HTERT RPE-1 (cell line): Measurements from ENCODE around the gene STIL.
"Not testable (repeated sequence)": the region's sequence is repeated elsewhere in the genome, so short reads cannot be mapped to it uniquely, and the experiment has no call there.

Experiments
- in situ Hi-C: fragments of 300-500 bp; cut with MboI; formaldehyde crosslinking; loops from 4 replicates; pipeline ENCODE4 v1.14.3; 2020; ENCODE audit warnings: low sequenced_read_pairs

Gene STIL

GRCh38 chr1:47313915-47314664 is at the start of gene STIL:
Gene STIL, minus strand, starts transcription at chr1:47314147. Its CDS starts 3,828 bp downstream, at chr1:47310319.
- in situ Hi-C loops: no loop called here

GRCh38 chr1:47362828-47363227 is 48.9 kb upstream of the STIL start:
- in situ Hi-C loops: no loop called here

GRCh38 chr1:47361380-47361779 is 47.4 kb upstream of the STIL start:
- in situ Hi-C loops: no loop called here

- in situ Hi-C loops: no loop called here
Observed at GRCh38 chr1:47351305-47351704, 37.4 kb upstream of the STIL start.

- in situ Hi-C loops: no loop called here
Observed at GRCh38 chr1:47348246-47348645, 34.3 kb upstream of the STIL start.

GRCh38 chr1:47347735-47348134 is 33.8 kb upstream of the STIL start:
- in situ Hi-C loops: no loop called here

GRCh38 chr1:47346979-47347378 is 33.0 kb upstream of the STIL start:
- in situ Hi-C loops: not testable (repeated sequence)

GRCh38 chr1:47340227-47340626 is 26.3 kb upstream of the STIL start:
- in situ Hi-C loops: no loop called here

- in situ Hi-C loops: no loop called here
Observed at GRCh38 chr1:47338249-47339077, 24.5 kb upstream of the STIL start.

- in situ Hi-C loops: no loop called here
Observed at GRCh38 chr1:47337350-47337749, 23.4 kb upstream of the STIL start.

- in situ Hi-C loops: no loop called here
Observed at GRCh38 chr1:47334765-47335435, 21.0 kb upstream of the STIL start.

GRCh38 chr1:47333922-47334764 is 20.2 kb upstream of the STIL start:
- in situ Hi-C loops: no loop called here

- in situ Hi-C loops: no loop called here
Observed at GRCh38 chr1:47333578-47333921, 19.6 kb upstream of the STIL start, which contains the start of gene CMPK1. Gene CMPK1, plus strand, starts transcription at chr1:47333790. Its CDS starts 156 bp downstream, at chr1:47333946.

- in situ Hi-C loops: no loop called here
Observed at GRCh38 chr1:47332779-47333577, 19.0 kb upstream of the STIL start.

- in situ Hi-C loops: no loop called here
Observed at GRCh38 chr1:47331875-47332274, 17.9 kb upstream of the STIL start.

GRCh38 chr1:47330212-47330611 is 16.3 kb upstream of the STIL start:
- in situ Hi-C loops: no loop called here

- in situ Hi-C loops: no loop called here
Observed at GRCh38 chr1:47328992-47329391, 15.0 kb upstream of the STIL start.

- in situ Hi-C loops: no loop called here
Observed at GRCh38 chr1:47326271-47326670, 12.3 kb upstream of the STIL start.

- in situ Hi-C loops: no loop called here
Observed at GRCh38 chr1:47325528-47325927, 11.6 kb upstream of the STIL start.

GRCh38 chr1:47324682-47325081 is 10.7 kb upstream of the STIL start:
- in situ Hi-C loops: no loop called here
